Calu3 (cell line): ENCODE data around the gene TTLL10. TPM values are rescaled to one million over a fixed set of nuclear protein-coding genes. Genes with fewer than 3 reads are reported as not detected.

ENCODE experiments used
- BruUV-seq: library from RNA; stranded (reverse); fragments of 400-500 nt; replicated peaks from 2 replicates; lab custom pipeline; 2021; lab: Mats Ljungman, UMichigan
- CTCF ChIA-PET: fragments of 300-600 bp; sonication (Branson Sonifier 250); formaldehyde crosslinking; loops from one replicate; lab custom pipeline; 2022; ENCODE audit warnings: antibody characterized with exemption; lab: Charles Lee
- DNase-seq: peaks from one replicate; pipeline ENCODE4 v3.0.0; 2022
- H3K27ac Mint-ChIP-seq: one replicate; pipeline ENCODE4 v1.8.0; 2022; ENCODE audit warnings: mixed read lengths; ENCODE audit not compliant: unreplicated experiment
- H3K27me3 Mint-ChIP-seq: one replicate; pipeline ENCODE4 v1.8.0; 2022; ENCODE audit warnings: mixed read lengths; ENCODE audit not compliant: unreplicated experiment
- H3K36me3 Mint-ChIP-seq: one replicate; pipeline ENCODE4 v1.8.0; 2022; ENCODE audit warnings: mild to moderate bottlenecking, moderate library complexity, mixed read lengths; ENCODE audit not compliant: insufficient read depth, unreplicated experiment
- H3K4me1 Mint-ChIP-seq: one replicate; pipeline ENCODE4 v1.8.0; 2022; ENCODE audit warnings: mild to moderate bottlenecking, low read depth, mixed read lengths; ENCODE audit not compliant: unreplicated experiment
- H3K4me3 Mint-ChIP-seq: one replicate; pipeline ENCODE4 v1.8.0; 2022; ENCODE audit warnings: mild to moderate bottlenecking, low read depth, moderate library complexity, mixed read lengths; ENCODE audit not compliant: unreplicated experiment
- H3K9me3 Mint-ChIP-seq: one replicate; pipeline ENCODE4 v1.8.0; 2022; ENCODE audit warnings: low read depth, mixed read lengths; ENCODE audit not compliant: unreplicated experiment
- CTCF ChIP-seq: fragments of 200-600 bp; IDR thresholded peaks from one replicate; pipeline ENCODE4 v1.8.0; 2022; ENCODE audit warnings: antibody characterized with exemption; ENCODE audit not compliant: unreplicated experiment
- intact Hi-C: fragments of 100-400 bp; cut with micrococcal nuclease; formaldehyde crosslinking; loops from one replicate; pipeline ENCODE4 v1.10.0; 2022; ENCODE audit not compliant: unreplicated experiment
- total RNA-seq: library from RNA; stranded (reverse); gene quantifications from 2 replicates; pipeline ENCODE4 v1.2.3, GENCODE V29; 2022

TTLL10 gene
- total RNA-seq, 1 experiment from 2014 or later: 3.5 TPM

DNA sequence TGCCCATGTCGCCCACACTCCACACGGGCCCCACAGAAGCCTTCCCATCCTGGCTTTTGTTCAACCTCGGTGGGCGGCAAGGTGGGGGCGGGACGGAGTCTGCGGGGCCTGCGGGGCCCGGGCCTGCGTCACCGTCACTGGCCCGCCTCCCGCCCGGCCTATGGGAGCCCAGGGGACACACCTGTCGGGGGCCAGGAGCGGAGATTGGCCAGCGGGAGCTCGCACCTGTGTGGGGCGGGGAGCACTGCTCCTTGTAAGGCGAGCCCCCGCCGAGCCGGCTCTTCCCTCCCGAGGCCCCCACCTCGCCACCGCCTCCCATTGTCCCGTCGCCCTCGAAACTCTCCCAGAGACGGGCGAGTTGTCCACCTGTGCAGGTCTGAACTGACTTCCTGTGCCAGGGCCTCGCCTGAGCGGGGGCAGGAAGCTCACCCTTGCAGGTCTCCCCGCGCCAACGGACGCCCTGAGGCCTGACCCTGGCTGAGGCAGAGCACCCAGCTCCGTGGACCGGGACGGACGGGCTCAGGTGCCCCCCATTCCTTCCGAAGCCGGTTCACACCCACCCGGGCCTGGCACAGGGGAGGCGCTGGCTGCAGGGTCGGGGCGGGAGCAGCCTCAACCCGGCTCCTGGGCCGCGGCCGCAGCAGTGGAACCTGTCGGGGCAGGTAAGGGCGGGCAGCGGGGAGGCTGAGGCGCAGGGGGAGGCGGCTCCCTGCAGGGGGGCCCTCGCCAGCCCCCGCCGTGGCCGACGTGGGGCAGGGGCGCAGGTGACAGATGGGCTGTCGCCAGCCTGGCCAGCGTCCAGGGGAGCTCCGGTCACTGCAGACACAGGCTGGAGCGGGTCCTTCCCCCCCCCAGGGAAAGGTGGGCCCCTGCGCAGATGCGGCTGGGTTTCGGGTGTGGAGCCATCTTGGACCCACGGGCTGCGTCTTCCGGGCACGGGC is 10.8 kb upstream of the TTLL10 start:
- Mint-ChIP-seq H3K36me3 (peaks cover 62% of the 10 kb centered on the region), H3K27ac (peak overlapping the region; percentile 92), H3K4me1 (peaks cover 9% of the 10 kb centered on the region), H3K27me3 (no peaks in the 10 kb centered on the region), H3K4me3 (peak overlapping the region; percentile 96), H3K9me3 (no peaks in the 10 kb centered on the region)
- CTCF ChIA-PET: interaction anchor here (0.6 to 1.9 kb wide), 4 partner anchors 40 to 129 kb away, joined by 3 to 8 read pairs (median 6); partner anchors contain the start of gene RNF223
- no TSS peak for BruUV-seq
- no peak for TF ChIP-seq CTCF
- peak; percentile 94 for DNase-seq
- intact Hi-C loops: loop anchor here (2.0 to 10.0 kb wide), 2 partner anchors 40 to 72 kb away; partner anchors contain the start of genes B3GALT6 and SDF4

DNA sequence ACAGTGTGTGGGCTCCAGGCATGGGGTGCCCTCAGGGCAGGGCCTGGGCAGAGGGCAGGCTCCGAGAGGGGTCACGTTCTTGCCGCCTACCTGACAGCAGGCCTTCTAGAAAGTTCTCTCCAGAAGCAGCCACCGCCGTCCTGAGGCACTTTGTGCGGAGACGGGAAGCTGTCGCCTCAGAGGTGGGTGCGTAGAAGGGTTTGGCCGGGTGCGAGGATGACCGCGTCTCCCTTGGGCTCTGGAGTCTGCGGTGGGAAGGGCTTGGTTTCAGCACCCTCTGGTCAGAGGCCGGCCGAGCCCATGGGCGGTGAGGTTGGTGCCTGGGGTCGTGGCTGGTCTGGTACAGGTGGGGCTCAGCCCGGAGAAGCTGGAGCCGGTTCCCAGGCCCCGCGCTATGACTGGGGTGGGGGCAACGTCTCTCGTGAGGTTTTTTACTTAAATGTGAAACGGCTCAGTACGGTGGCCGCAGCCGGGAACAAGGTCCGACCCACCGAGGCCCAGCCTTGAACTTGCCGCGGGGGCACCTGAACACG is 10.1 kb upstream of the TTLL10 start:
- Mint-ChIP-seq H3K27ac (peak overlapping the region; percentile 92), H3K9me3 (no peaks in the 10 kb centered on the region), H3K4me1 (peaks cover 9% of the 10 kb centered on the region), H3K36me3 (peaks cover 64% of the 10 kb centered on the region), H3K27me3 (no peaks in the 10 kb centered on the region), H3K4me3 (peak overlapping the region; percentile 96)
- TF ChIP-seq CTCF: no peak
- intact Hi-C loops: loop anchor here (2.0 to 10.0 kb wide), 2 partner anchors 41 to 71 kb away; partner anchors contain the start of genes B3GALT6 and SDF4
- BruUV-seq: no TSS peak
- CTCF ChIA-PET: interaction anchor here (1.4 to 1.9 kb wide), 2 partner anchors 41 to 100 kb away, joined by 7 to 8 read pairs; no protein-coding TSS in a partner anchor
- DNase-seq: no peak

DNA sequence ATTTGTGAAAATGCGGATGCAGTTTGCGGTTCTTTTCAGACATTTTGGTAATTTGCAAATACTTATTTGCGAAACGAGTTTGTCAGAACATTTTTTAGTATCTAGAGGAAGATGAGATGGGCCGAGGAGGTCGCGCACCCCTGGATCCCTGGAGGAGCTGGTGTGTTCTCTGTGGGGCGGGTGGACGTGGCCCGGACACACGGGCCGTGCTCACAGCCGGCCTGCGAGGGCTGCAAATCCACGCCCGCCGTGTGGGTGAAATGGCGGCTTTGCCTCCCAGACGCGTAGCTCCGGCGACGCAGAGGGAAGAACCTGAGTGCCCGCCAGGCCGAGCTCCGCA is 9.3 kb upstream of the TTLL10 start:
- Mint-ChIP-seq H3K9me3 (no peaks in the 10 kb centered on the region), H3K36me3 (peaks cover 69% of the 10 kb centered on the region), H3K27ac (peak overlapping the region; percentile 92), H3K4me1 (peaks cover 9% of the 10 kb centered on the region), H3K27me3 (no peaks in the 10 kb centered on the region), H3K4me3 (peak overlapping the region; percentile 96)
- no peak for DNase-seq
- intact Hi-C loops: loop anchor here (10.0 kb wide), 1 partner anchor 70 kb away; the partner anchor contains the start of genes B3GALT6 and SDF4
- CTCF ChIA-PET: interaction anchor here (1.9 kb wide), 1 partner anchor 42 kb away, joined by 8 read pairs; no protein-coding TSS in a partner anchor
- no peak for TF ChIP-seq CTCF
- TSS peak; percentile 92 for BruUV-seq

DNA sequence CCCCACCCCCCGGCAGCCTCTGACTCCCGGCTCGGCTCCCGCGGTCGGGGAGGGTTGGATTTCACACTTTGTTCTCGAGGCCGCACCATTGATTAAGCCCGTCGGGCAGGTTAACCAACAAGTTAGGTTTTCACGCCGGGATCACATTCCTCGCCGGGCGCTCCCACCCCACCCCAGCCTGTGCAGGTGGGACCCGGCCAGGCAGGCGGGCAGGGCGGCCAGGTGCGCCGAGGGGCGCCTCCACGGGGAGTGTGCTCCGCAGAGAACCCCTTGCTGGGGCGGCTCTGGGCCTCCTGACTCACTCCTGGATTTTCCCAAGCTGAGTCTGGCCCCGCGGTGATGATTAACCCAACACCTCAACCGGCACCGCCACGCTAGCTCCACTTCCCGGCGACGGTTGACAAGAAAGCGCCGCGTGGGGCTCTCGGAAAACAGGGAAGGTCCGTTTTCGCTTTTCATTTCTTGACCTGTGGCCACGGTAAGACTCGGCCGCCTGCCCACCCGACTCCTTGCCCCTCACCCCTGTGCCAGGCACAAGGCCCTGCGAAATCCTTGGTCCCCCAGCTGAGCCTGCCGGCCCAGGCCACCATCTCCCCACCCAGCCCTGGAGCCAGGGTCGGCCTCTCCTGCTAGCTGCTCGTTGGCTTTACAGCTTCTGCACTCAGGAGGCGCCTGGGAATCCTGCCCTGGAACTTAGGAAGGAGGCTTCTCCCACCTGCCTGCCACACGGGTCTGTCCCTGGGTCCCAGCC is 8.8 kb upstream of the TTLL10 start:
- Mint-ChIP-seq H3K4me1 (peaks cover 9% of the 10 kb centered on the region), H3K4me3 (peak overlapping the region; percentile 96), H3K27ac (peak overlapping the region; percentile 92), H3K27me3 (no peaks in the 10 kb centered on the region), H3K9me3 (no peaks in the 10 kb centered on the region), H3K36me3 (peaks cover 73% of the 10 kb centered on the region)
- DNase-seq: peak; percentile 66
- BruUV-seq: no TSS peak
- CTCF ChIA-PET: interaction anchor here (1.0 kb wide), 1 partner anchor 28 kb away, joined by 3 read pairs; no protein-coding TSS in a partner anchor
- TF ChIP-seq CTCF: no peak
- intact Hi-C loops: loop anchor here (10.0 kb wide), 1 partner anchor 70 kb away; the partner anchor contains the start of genes B3GALT6 and SDF4
